H1 (cell line): ENCODE measurements around the gene MICOS13. TPM values are rescaled to one million over a fixed set of nuclear protein-coding genes. Genes with fewer than 3 reads are reported as not detected.

Experiments used
- CTCF ChIA-PET: fragments of 300-600 bp; sonication (Branson Sonifier 250); formaldehyde crosslinking; loops from one replicate; lab custom pipeline; 2021; ENCODE audit not compliant: partially characterized antibody; lab: Charles Lee
- POLR2A ChIA-PET: fragments of 300-600 bp; sonication (Branson Sonifier 250); formaldehyde crosslinking; loops from one replicate; lab custom pipeline; 2021; ENCODE audit warnings: inconsistent platforms; ENCODE audit not compliant: partially characterized antibody; lab: Charles Lee
- DNase-seq, 2 experiments: peaks; one replicate each; pipeline versions ENCODE4 v3.0.0 to v3.0.0-alpha.2; 2010 to 2022; ENCODE audit warnings: low spot score in 2 of 2, low read depth in 1 of 2, mixed read lengths in 1 of 2
- FAIRE-seq: peaks from 2 replicates; lab custom pipeline; 2011; peaks lifted over from hg19 to GRCh38; lab: Jason Lieb, UNC
- H2AFZ ChIP-seq: 2 replicates; pipeline ENCODE4 v1.8.1; 2012; ENCODE audit warnings: low read length, inconsistent platforms
- H2AK5ac ChIP-seq: 2 replicates; pipeline ENCODE4 v1.6.1; 2013; ENCODE audit warnings: low read depth, low read length
- H2BK120ac ChIP-seq: replicated peaks from 2 replicates; pipeline ENCODE3; 2013; ENCODE audit warnings: low read depth, low read length, inconsistent platforms
- H2BK12ac ChIP-seq: 2 replicates; pipeline ENCODE4 v1.6.1; 2013; ENCODE audit warnings: low read depth, low read length
- H2BK15ac ChIP-seq: 2 replicates; pipeline ENCODE4 v1.6.1; 2013; ENCODE audit warnings: low read length
- H2BK20ac ChIP-seq: 2 replicates; pipeline ENCODE4 v1.6.1; 2013; ENCODE audit warnings: low read length
- H2BK5ac ChIP-seq: 2 replicates; pipeline ENCODE4 v1.6.1; 2013; ENCODE audit warnings: low read depth, low read length
- H3K14ac ChIP-seq: 2 replicates; pipeline ENCODE4 v1.6.1; 2013; ENCODE audit warnings: inconsistent platforms; ENCODE audit not compliant: insufficient read length
- H3K18ac ChIP-seq: 2 replicates; pipeline ENCODE4 v1.6.1; 2013; ENCODE audit warnings: low read length; ENCODE audit errors: extremely low read depth
- H3K23ac ChIP-seq: 2 replicates; pipeline ENCODE4 v1.6.1; 2013; ENCODE audit warnings: inconsistent platforms; ENCODE audit not compliant: insufficient read length
- H3K23me2 ChIP-seq: 2 replicates; pipeline ENCODE4 v1.6.1; 2013; ENCODE audit warnings: low read depth, low read length
- H3K27ac ChIP-seq: 2 replicates; pipeline ENCODE4 v1.6.1; 2011; ENCODE audit warnings: low read depth, low read length, inconsistent platforms
- H3K27me3 ChIP-seq, 4 experiments: replicated peaks in 1 of 4; 1 replicate in 1 of 4; 2 replicates in 3 of 4; pipeline versions ENCODE4 v1.6.1 to v1.8.1; 2011 to 2013; ENCODE audit warnings: low read length in 3 of 4, mild to moderate bottlenecking in 3 of 4, inconsistent platforms in 2 of 4, mixed read lengths in 2 of 4, moderate library complexity in 1 of 4; ENCODE audit not compliant: control insufficient read depth in 3 of 4, insufficient read depth in 3 of 4; ENCODE audit errors: extremely low read depth in 1 of 4
- H3K36me3 ChIP-seq, 4 experiments: 2 replicates each; pipeline versions ENCODE4 v1.6.1 to v1.8.1; 2011 to 2013; ENCODE audit warnings: mild to moderate bottlenecking in 4 of 4, low read length in 3 of 4, moderate library complexity in 2 of 4, control low read depth in 1 of 4, inconsistent platforms in 1 of 4; ENCODE audit not compliant: insufficient read depth in 4 of 4, control insufficient read depth in 2 of 4
- H3K4ac ChIP-seq: replicated peaks from 2 replicates; pipeline ENCODE3; 2013; ENCODE audit warnings: low read length, low read depth, mixed read lengths, inconsistent platforms; ENCODE audit not compliant: insufficient read length
- H3K4me1 ChIP-seq, 4 experiments: replicated peaks in 1 of 4; 1 replicate in 1 of 4; 2 replicates in 3 of 4; pipeline versions ENCODE4 v1.6.1 to v1.8.1; 2011 to 2013; ENCODE audit warnings: low read length in 3 of 4, inconsistent platforms in 2 of 4, mixed read lengths in 1 of 4; ENCODE audit not compliant: insufficient read depth in 4 of 4, control insufficient read depth in 3 of 4
- H3K4me2 ChIP-seq, 2 experiments: 2 replicates each; pipeline versions ENCODE4 v1.6.1 to v1.8.1; 2011 to 2013; ENCODE audit warnings: low read depth in 2 of 2, low read length in 2 of 2, control low read depth in 1 of 2, inconsistent platforms in 1 of 2, mild to moderate bottlenecking in 1 of 2; ENCODE audit not compliant: insufficient read depth in 1 of 2
- H3K4me3 ChIP-seq, 4 experiments: fragments of 200-600, 300-600 bp in 1 of 4; sonication (generic), shearing (Covaris generic), sonication (Bioruptor Twin) in 1 of 4; 2 replicates each; pipeline versions ENCODE4 v1.5.1 to v1.8.1; 2011 to 2016; ENCODE audit warnings: low read length in 4 of 4, low read depth in 3 of 4, control low read depth in 2 of 4, inconsistent platforms in 2 of 4, mild to moderate bottlenecking in 2 of 4, mixed read lengths in 1 of 4, moderate library complexity in 1 of 4; ENCODE audit not compliant: insufficient read depth in 2 of 4; ENCODE audit errors: extremely low read depth in 1 of 4
- H3K56ac ChIP-seq: replicated peaks from 2 replicates; pipeline ENCODE3; 2013; ENCODE audit warnings: low read depth, mild to moderate bottlenecking, mixed read lengths, low read length, inconsistent platforms; ENCODE audit not compliant: insufficient read length
- H3K79me1 ChIP-seq: 2 replicates; pipeline ENCODE4 v1.6.1; 2013; ENCODE audit warnings: low read depth, low read length, control low read depth
- H3K79me2 ChIP-seq, 2 experiments: 2 replicates each; pipeline versions ENCODE4 v1.6.1 to v1.8.1; 2012 to 2013; ENCODE audit warnings: low read length in 2 of 2, mild to moderate bottlenecking in 2 of 2, inconsistent platforms in 1 of 2; ENCODE audit not compliant: insufficient read depth in 2 of 2, control insufficient read depth in 1 of 2
- H3K9ac ChIP-seq, 4 experiments: replicated peaks in 1 of 4; 1 replicate in 1 of 4; 2 replicates in 3 of 4; pipeline versions ENCODE4 v1.6.1 to v1.8.1; 2011 to 2013; ENCODE audit warnings: low read depth in 3 of 4, low read length in 3 of 4, control low read depth in 2 of 4, mild to moderate bottlenecking in 2 of 4, moderate library complexity in 2 of 4, inconsistent platforms in 1 of 4; ENCODE audit errors: extremely low read depth in 1 of 4
- H3K9me3 ChIP-seq, 2 experiments: 2 replicates each; pipeline versions ENCODE4 v1.6.1 to v1.8.1; 2012 to 2013; ENCODE audit warnings: mild to moderate bottlenecking in 2 of 2, moderate library complexity in 2 of 2, control low read depth in 1 of 2, inconsistent platforms in 1 of 2, low read depth in 1 of 2, low read length in 1 of 2, mixed read lengths in 1 of 2; ENCODE audit not compliant: insufficient read depth in 2 of 2
- H4K20me1 ChIP-seq, 2 experiments: replicated peaks in 1 of 2; 2 replicates each; pipeline versions ENCODE3 to v1.8.1; 2011 to 2013; ENCODE audit warnings: inconsistent platforms in 2 of 2, low read length in 2 of 2, mild to moderate bottlenecking in 1 of 2; ENCODE audit not compliant: insufficient read depth in 2 of 2, control insufficient read depth in 1 of 2
- H4K5ac ChIP-seq: 2 replicates; pipeline ENCODE4 v1.6.1; 2013; ENCODE audit warnings: low read length, low read depth, mixed read lengths, inconsistent platforms; ENCODE audit not compliant: insufficient read length
- H4K8ac ChIP-seq: 2 replicates; pipeline ENCODE4 v1.8.0; 2013; ENCODE audit warnings: mild to moderate bottlenecking, moderate library complexity, low read length, inconsistent platforms; ENCODE audit not compliant: insufficient read depth; ENCODE audit errors: extremely low read depth
- H4K91ac ChIP-seq: replicated peaks from 2 replicates; pipeline ENCODE3; 2013; ENCODE audit warnings: low read length, mixed read lengths, inconsistent platforms; ENCODE audit not compliant: insufficient read length
- SIRT6 ChIP-seq: IDR thresholded peaks from one replicate; pipeline ENCODE4 v1.7.1; 2012; ENCODE audit warnings: low read length, inconsistent platforms
- WGBS, 2 experiments: shearing (Covaris generic) in 1 of 2; methylation state at CpG; one replicate each; pipeline versions ENCODE4 v1.1.6 to v1.1.7; 2013 to 2015; ENCODE audit warnings: low lambda C conversion rate in 2 of 2, mixed read lengths in 2 of 2, inconsistent platforms in 1 of 2, low coverage in 1 of 2, missing lambda C conversion rate in 1 of 2; ENCODE audit not compliant: insufficient replicate concordance in 2 of 2, insufficient coverage in 1 of 2, insufficient read length in 1 of 2; ENCODE audit errors: extremely low coverage in 1 of 2, missing lambda C conversion rate in 1 of 2; 5-methylcytosine and 5-hydroxymethylcytosine counted together
- polyA plus RNA-seq, 7 experiments: library from polyadenylated mRNA; depleted of rRNA in 3 of 7; stranded (reverse) in 5 of 7; unstranded in 2 of 7; fragments of >200 nt in 5 of 7; fragments of 200-250 nt in 2 of 7; gene quantifications; 1 replicate in 5 of 7; 2 replicates in 1 of 7; 4 replicates in 1 of 7; pipeline versions ENCODE4 v1.2.1 to v1.2.3, GENCODE V29; 2011 to 2013; ENCODE audit warnings: missing spikeins in 2 of 7, mixed read lengths in 2 of 7
- total RNA-seq: library from RNA; stranded (reverse); fragmentation: NEBNext Ultra II Directional; extraction: Animal tissue kit (Norgen Biotek cat#: 25700); gene quantifications from 2 replicates; pipeline ENCODE4 v1.2.1, GENCODE V29; 2021

MICOS13 gene
- total and polyA plus RNA-seq, 2 of the 8 experiments (the other 6 are each of a cell fraction or from before 2014, with no cell fraction given) = 17.3 to 36.1 TPM

GRCh38 chr19:5631567-5632240 lies 48.6 kb downstream of the MICOS13 start:
- H4K91ac ChIP-seq = no peak overlapping the region
- H3K9me3 ChIP-seq = no peaks in the 10 kb centered on the region
- H2BK12ac ChIP-seq = no peak overlapping the region
- H3K79me1 ChIP-seq = peaks cover 15% of the 10 kb centered on the region
- H4K20me1 ChIP-seq = peaks cover 31 to 39% of the 10 kb centered on the region in 2 experiments
- H3K14ac ChIP-seq = no peak overlapping the region
- H3K4me3 ChIP-seq = no peak overlapping the region
- no peak overlapping the region for H3K56ac ChIP-seq
- H3K4ac ChIP-seq = no peak overlapping the region
- no peak overlapping the region for H3K18ac ChIP-seq
- FAIRE-seq (no peak), DNase-seq (no peak)
- H4K8ac ChIP-seq = no peak overlapping the region
- no peak overlapping the region for H3K4me2 ChIP-seq
- no peak overlapping the region for H3K9ac ChIP-seq
- CTCF ChIA-PET = no interaction called here
- no peaks in the 10 kb centered on the region for H3K23me2 ChIP-seq
- no peaks in the 10 kb centered on the region for H3K27me3 ChIP-seq
- peaks cover 42 to 97% of the 10 kb centered on the region in 2 experiments for H3K79me2 ChIP-seq
- no peak overlapping the region for H4K5ac ChIP-seq
- H2AK5ac ChIP-seq = no peak overlapping the region
- H2AFZ ChIP-seq = no peak overlapping the region
- no peak overlapping the region; the same call in 1 of the 2 replicates for H2BK5ac ChIP-seq
- H2BK15ac ChIP-seq = no peak overlapping the region
- H3K23ac ChIP-seq = no peak overlapping the region
- POLR2A ChIA-PET = interaction anchor here (2.2 kb wide), 1 partner anchor 9 kb away, joined by 10 read pairs; the partner anchor contains the start of genes SAFB and SAFB2
- no peak overlapping the region for H2BK120ac ChIP-seq
- H3K4me1 ChIP-seq = no peaks in the 10 kb centered on the region; a peak in 1 of 7 replicates
- 92% methylated on average over 9 of the region's 9 CpGs; no CpG with 5 or more reads in 1 of the 2 experiments for WGBS, 2 experiments
- H2BK20ac ChIP-seq = no peak overlapping the region
- H3K36me3 ChIP-seq = peaks cover 9 to 30% (median 20%) of the 10 kb centered on the region in 4 experiments; a peak in 7 of 8 replicates
- H3K27ac ChIP-seq = no peak overlapping the region
- no peak for TF ChIP-seq SIRT6
